H9 (cell line): ENCODE data around the gene C14orf132. TPM values are rescaled to one million over a fixed set of nuclear protein-coding genes. Genes with fewer than 3 reads are reported as not detected.

ENCODE experiments used
- DNase-seq: peaks from one replicate; pipeline ENCODE4 v3.0.0-alpha.2; 2017
- H2AFZ ChIP-seq: one replicate; pipeline ENCODE4 v1.6.1; 2013; ENCODE audit warnings: mild to moderate bottlenecking, low read length, control low read depth, moderate library complexity
- H2AK5ac ChIP-seq: 2 replicates; pipeline ENCODE4 v1.6.1; 2013; ENCODE audit warnings: low read length, control low read depth, mixed read lengths; ENCODE audit not compliant: insufficient read length
- H2BK120ac ChIP-seq: one replicate; pipeline ENCODE4 v1.6.1; 2013; ENCODE audit warnings: low read depth, mild to moderate bottlenecking, low read length, control low read depth, inconsistent platforms; ENCODE audit not compliant: poor library complexity, severe bottlenecking
- H2BK12ac ChIP-seq: 2 replicates; pipeline ENCODE4 v1.6.1; 2013; ENCODE audit warnings: low read length, control low read depth, mixed read lengths, low read depth; ENCODE audit not compliant: insufficient read length
- H2BK15ac ChIP-seq: 2 replicates; pipeline ENCODE4 v1.6.1; 2013; ENCODE audit warnings: low read depth, low read length, control low read depth
- H2BK20ac ChIP-seq: one replicate; pipeline ENCODE4 v1.6.1; 2013; ENCODE audit warnings: low read depth, mild to moderate bottlenecking, low read length, control low read depth, inconsistent platforms; ENCODE audit not compliant: poor library complexity, severe bottlenecking
- H2BK5ac ChIP-seq: 2 replicates; pipeline ENCODE4 v1.6.1; 2013; ENCODE audit warnings: low read length, control low read depth, mixed read lengths; ENCODE audit not compliant: insufficient read length
- H3K14ac ChIP-seq: 2 replicates; pipeline ENCODE4 v1.6.1; 2013; ENCODE audit warnings: low read length, control low read depth; ENCODE audit not compliant: insufficient read depth
- H3K18ac ChIP-seq: 2 replicates; pipeline ENCODE4 v1.6.1; 2013; ENCODE audit warnings: low read depth, mild to moderate bottlenecking, mixed read lengths, low read length, control low read depth; ENCODE audit not compliant: insufficient read length
- H3K23ac ChIP-seq: 2 replicates; pipeline ENCODE4 v1.6.1; 2013; ENCODE audit warnings: low read length, control low read depth, mixed read lengths, low read depth; ENCODE audit not compliant: insufficient read length
- H3K23me2 ChIP-seq: 2 replicates; pipeline ENCODE4 v1.6.1; 2013; ENCODE audit warnings: low read depth, mild to moderate bottlenecking, mixed read lengths, low read length, control low read depth; ENCODE audit not compliant: insufficient read length, poor library complexity, severe bottlenecking
- H3K27ac ChIP-seq: 2 replicates; pipeline ENCODE4 v1.5.1; 2013; ENCODE audit warnings: low read length, control low read depth, mixed read lengths, low read depth; ENCODE audit not compliant: insufficient read length
- H3K27me3 ChIP-seq: 2 replicates; pipeline ENCODE4 v1.6.1; 2013; ENCODE audit warnings: low read length, control low read depth, inconsistent platforms; ENCODE audit not compliant: insufficient read depth
- H3K4ac ChIP-seq: 2 replicates; pipeline ENCODE4 v1.6.1; 2013; ENCODE audit warnings: low read depth, mild to moderate bottlenecking, control low read depth, inconsistent platforms, low read length, moderate library complexity
- H3K4me1 ChIP-seq: 2 replicates; pipeline ENCODE4 v1.6.1; 2013; ENCODE audit warnings: low read length, control low read depth, inconsistent platforms; ENCODE audit not compliant: insufficient read depth
- H3K4me2 ChIP-seq: 2 replicates; pipeline ENCODE4 v1.6.1; 2013; ENCODE audit warnings: low read length, control low read depth, mixed read lengths; ENCODE audit not compliant: insufficient read length, insufficient read depth
- H3K56ac ChIP-seq: 2 replicates; pipeline ENCODE4 v1.6.1; 2013; ENCODE audit warnings: low read depth, mild to moderate bottlenecking, mixed read lengths, low read length, control low read depth; ENCODE audit not compliant: insufficient read length
- H3K79me1 ChIP-seq: 2 replicates; pipeline ENCODE4 v1.6.1; 2013; ENCODE audit warnings: low read depth, mild to moderate bottlenecking, moderate library complexity, low read length, control low read depth, inconsistent platforms; ENCODE audit not compliant: insufficient read depth, poor library complexity, severe bottlenecking
- H3K79me2 ChIP-seq: 2 replicates; pipeline ENCODE4 v1.6.1; 2013; ENCODE audit warnings: low read length, control low read depth, inconsistent platforms; ENCODE audit not compliant: insufficient read depth
- H3K9ac ChIP-seq: 2 replicates; pipeline ENCODE4 v1.6.1; 2013; ENCODE audit warnings: low read length, control low read depth, mixed read lengths; ENCODE audit not compliant: insufficient read length; ENCODE audit errors: extremely low read depth
- H3K9me3 ChIP-seq: one replicate; pipeline ENCODE4 v1.6.1; 2013; ENCODE audit warnings: low read depth, low read length, inconsistent platforms; ENCODE audit not compliant: control insufficient read depth
- H3T11ph ChIP-seq: one replicate; pipeline ENCODE4 v1.6.1; 2013; ENCODE audit warnings: mild to moderate bottlenecking, low read length, control low read depth, inconsistent platforms
- H4K20me1 ChIP-seq: one replicate; pipeline ENCODE4 v1.6.1; 2013; ENCODE audit not compliant: control insufficient read depth, insufficient read length, insufficient read depth
- H4K5ac ChIP-seq: 2 replicates; pipeline ENCODE4 v1.6.1; 2013; ENCODE audit warnings: low read depth, mild to moderate bottlenecking, mixed read lengths, low read length, control low read depth; ENCODE audit not compliant: insufficient read length
- H4K8ac ChIP-seq: replicated peaks from 2 replicates; pipeline ENCODE4 v1.6.1; 2013; ENCODE audit warnings: low read length, control low read depth, mixed read lengths, low read depth; ENCODE audit not compliant: insufficient read length
- H4K91ac ChIP-seq: 2 replicates; pipeline ENCODE4 v1.6.1; 2013; ENCODE audit warnings: low read depth, mild to moderate bottlenecking, moderate library complexity, mixed read lengths, low read length, control low read depth; ENCODE audit not compliant: insufficient read length
- H3K27ac Mint-ChIP-seq, 3 experiments: 2 replicates in 2 of 3; 3 replicates in 1 of 3; pipeline ENCODE4 v1.8.0; 2020 to 2021; ENCODE audit warnings: mixed read lengths in 3 of 3, mild to moderate bottlenecking in 1 of 3, moderate library complexity in 1 of 3
- H3K27me3 Mint-ChIP-seq: 2 replicates; pipeline ENCODE4 v1.8.0; 2021; ENCODE audit warnings: low read depth, mild to moderate bottlenecking, moderate library complexity, mixed read lengths
- H3K36me3 Mint-ChIP-seq, 3 experiments: 2 replicates in 2 of 3; 3 replicates in 1 of 3; pipeline ENCODE4 v1.8.0; 2020 to 2021; ENCODE audit warnings: low read depth in 3 of 3, mixed read lengths in 3 of 3; ENCODE audit not compliant: insufficient read depth in 1 of 3
- H3K4me1 Mint-ChIP-seq, 2 experiments: 2 replicates each; pipeline ENCODE4 v1.8.0; 2020; ENCODE audit warnings: mixed read lengths in 2 of 2
- H3K4me3 Mint-ChIP-seq, 2 experiments: 2 replicates in 1 of 2; 3 replicates in 1 of 2; pipeline ENCODE4 v1.8.0; 2020 to 2021; ENCODE audit warnings: mild to moderate bottlenecking in 2 of 2, mixed read lengths in 2 of 2, moderate library complexity in 1 of 2
- H3K9me3 Mint-ChIP-seq, 2 experiments: 2 replicates in 1 of 2; 3 replicates in 1 of 2; pipeline ENCODE4 v1.8.0; 2020; ENCODE audit warnings: mild to moderate bottlenecking in 2 of 2, mixed read lengths in 2 of 2, moderate library complexity in 1 of 2
- WGBS: extraction: QIAGEN DNeasy Blood & Tissue Kit; methylation state at CpG from one replicate; pipeline ENCODE4 v1.1.7; 2013; ENCODE audit warnings: missing lambda C conversion rate, low lambda C conversion rate, mixed read lengths; ENCODE audit not compliant: insufficient read length; ENCODE audit errors: extremely low coverage; 5-methylcytosine and 5-hydroxymethylcytosine counted together
- total RNA-seq: library from RNA; stranded (reverse); gene quantifications from 2 replicates; pipeline ENCODE4 v1.2.1, GENCODE V29; 2021
- TF ChIP-seq, protein P1 (sequence below): fragments of 200-600 bp; sonication (generic); conservative IDR thresholded peaks from 3 replicates; pipeline ENCODE4 v1.8.0; 2021; ENCODE audit warnings: antibody characterized with exemption, mild to moderate bottlenecking

C14orf132 gene
- total RNA-seq, 1 experiment from 2014 or later: 5.7 TPM

DNA sequence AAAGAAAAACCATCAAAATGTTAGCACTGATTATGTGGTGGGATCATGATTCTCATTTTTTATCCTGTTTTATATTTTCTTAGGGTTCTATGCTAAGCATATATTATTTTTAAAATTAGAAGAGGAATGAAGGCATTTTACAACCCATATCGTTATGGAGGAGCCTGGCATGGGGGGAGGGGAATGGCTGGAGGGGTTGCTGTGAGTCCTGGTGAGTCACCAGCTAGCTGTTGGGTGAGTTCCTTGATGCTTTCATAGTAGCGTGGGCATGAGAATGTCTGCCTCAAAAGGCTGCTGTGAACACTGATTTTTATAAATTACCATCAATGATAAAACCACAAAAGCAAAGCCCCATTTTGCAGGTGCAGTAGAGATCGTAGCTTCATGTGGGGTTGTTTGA is 46.9 kb downstream of the C14orf132 start:
- H3K18ac ChIP-seq: no peak overlapping the region
- no peaks in the 10 kb centered on the region for H3K4me1 ChIP-seq
- no peak overlapping the region for H3T11ph ChIP-seq
- no peaks in the 10 kb centered on the region for H3K79me1 ChIP-seq
- no peak overlapping the region for H4K8ac ChIP-seq
- DNase-seq: no peak
- no CpG with 5 or more reads among the region's 3 CpGs for whole genome bisulfite sequencing
- no peak overlapping the region for H2BK15ac ChIP-seq
- H3K14ac ChIP-seq: no peak overlapping the region
- TF ChIP-seq, protein P1, sequence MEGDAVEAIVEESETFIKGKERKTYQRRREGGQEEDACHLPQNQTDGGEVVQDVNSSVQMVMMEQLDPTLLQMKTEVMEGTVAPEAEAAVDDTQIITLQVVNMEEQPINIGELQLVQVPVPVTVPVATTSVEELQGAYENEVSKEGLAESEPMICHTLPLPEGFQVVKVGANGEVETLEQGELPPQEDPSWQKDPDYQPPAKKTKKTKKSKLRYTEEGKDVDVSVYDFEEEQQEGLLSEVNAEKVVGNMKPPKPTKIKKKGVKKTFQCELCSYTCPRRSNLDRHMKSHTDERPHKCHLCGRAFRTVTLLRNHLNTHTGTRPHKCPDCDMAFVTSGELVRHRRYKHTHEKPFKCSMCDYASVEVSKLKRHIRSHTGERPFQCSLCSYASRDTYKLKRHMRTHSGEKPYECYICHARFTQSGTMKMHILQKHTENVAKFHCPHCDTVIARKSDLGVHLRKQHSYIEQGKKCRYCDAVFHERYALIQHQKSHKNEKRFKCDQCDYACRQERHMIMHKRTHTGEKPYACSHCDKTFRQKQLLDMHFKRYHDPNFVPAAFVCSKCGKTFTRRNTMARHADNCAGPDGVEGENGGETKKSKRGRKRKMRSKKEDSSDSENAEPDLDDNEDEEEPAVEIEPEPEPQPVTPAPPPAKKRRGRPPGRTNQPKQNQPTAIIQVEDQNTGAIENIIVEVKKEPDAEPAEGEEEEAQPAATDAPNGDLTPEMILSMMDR: no peak
- H3K27ac ChIP-seq: no peak overlapping the region
- Mint-ChIP-seq H3K4me3 (no peak overlapping the region), H3K27ac (no peak overlapping the region), H3K27me3 (no peaks in the 10 kb centered on the region), H3K4me1 (peaks cover 13 to 16% of the 10 kb centered on the region in 2 experiments), H3K36me3 (peaks cover 5 to 14% (median 10%) of the 10 kb centered on the region in 3 experiments; a peak in 4 of 7 replicates), H3K9me3 (no peaks in the 10 kb centered on the region)
- no peak overlapping the region for H2BK5ac ChIP-seq
- H3K4me2 ChIP-seq: no peak overlapping the region
- no peak overlapping the region for H2BK20ac ChIP-seq
- H2BK120ac ChIP-seq: no peak overlapping the region
- H3K4ac ChIP-seq: no peak overlapping the region
- H2AK5ac ChIP-seq: no peak overlapping the region
- no peak overlapping the region for H2BK12ac ChIP-seq
- peaks cover 2% of the 10 kb centered on the region for H4K20me1 ChIP-seq
- no peaks in the 10 kb centered on the region for H3K23me2 ChIP-seq
- H3K27me3 ChIP-seq: no peaks in the 10 kb centered on the region
- H3K79me2 ChIP-seq: no peaks in the 10 kb centered on the region
- H3K23ac ChIP-seq: no peak overlapping the region
- H2AFZ ChIP-seq: no peak overlapping the region
- H4K5ac ChIP-seq: no peak overlapping the region
- no peaks in the 10 kb centered on the region for H3K9me3 ChIP-seq
- no peak overlapping the region for H4K91ac ChIP-seq
- no peak overlapping the region for H3K9ac ChIP-seq
- H3K56ac ChIP-seq: no peak overlapping the region
